ENCODE measurements around the gene MACIR. TPM values are rescaled to one million over a fixed set of nuclear protein-coding genes. Genes with fewer than 3 reads are reported as not detected.
"Not testable (repeated sequence)": the region's sequence is repeated elsewhere in the genome, so short reads cannot be mapped to it uniquely, and the experiment has no call there.

MACIR gene, protein sequence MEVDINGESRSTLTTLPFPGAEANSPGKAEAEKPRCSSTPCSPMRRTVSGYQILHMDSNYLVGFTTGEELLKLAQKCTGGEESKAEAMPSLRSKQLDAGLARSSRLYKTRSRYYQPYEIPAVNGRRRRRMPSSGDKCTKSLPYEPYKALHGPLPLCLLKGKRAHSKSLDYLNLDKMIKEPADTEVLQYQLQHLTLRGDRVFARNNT
- 1 to 10 TPM; 5.4 to 5.6 TPM for total RNA-seq

DNA sequence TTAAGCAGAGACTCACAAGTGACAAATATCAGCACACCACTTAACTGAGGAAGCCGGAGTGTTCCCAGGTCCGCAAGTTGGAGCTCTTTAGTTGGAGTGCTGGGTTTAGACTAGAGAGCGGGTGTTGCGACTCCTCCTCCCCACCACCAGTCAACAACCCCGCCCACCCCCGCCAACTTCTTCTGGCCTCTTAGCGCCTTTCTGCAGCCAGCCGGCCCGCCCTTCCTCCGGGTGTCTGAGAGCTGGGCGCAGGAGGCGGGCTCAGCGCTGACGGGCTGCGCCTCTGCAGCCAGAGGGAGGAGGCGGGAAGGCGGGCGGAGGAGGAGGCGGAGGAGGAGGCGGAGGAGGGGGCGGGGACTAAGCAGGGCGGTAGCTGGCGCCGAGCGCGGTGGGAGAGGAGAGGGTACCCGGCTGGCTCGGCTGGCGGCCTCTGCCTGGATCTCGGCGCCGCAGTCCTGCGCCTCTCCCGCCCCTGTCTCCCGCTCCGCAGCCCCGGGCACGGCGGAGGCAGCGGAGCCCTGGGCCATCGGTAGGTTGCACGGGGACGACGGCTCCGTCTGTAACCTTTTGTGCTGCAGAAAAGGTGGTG lies at the start of gene MACIR:
Gene MACIR, plus strand, starts transcription at position 396 of the 589 bp plus-strand sequence. CDS start 17,157 bp downstream, outside the sequence.
- H3K27ac Mint-ChIP-seq, result peak within 1 kb of the TSS; percentile 72
- ATAC-seq (ENCODE audit: low read depth) (peak; percentile 98), DNase-seq (peak; percentile 93)
- H3K36me3 Mint-ChIP-seq, result no peaks in the 10 kb centered on the region
- H3K4me3 Mint-ChIP-seq, result peak within 1 kb of the TSS; percentile 87
- H3K4me1 Mint-ChIP-seq, result peaks cover 14% of the 10 kb centered on the region
- H3K9me3 Mint-ChIP-seq, result no peaks in the 10 kb centered on the region
- peaks cover 40% of the 10 kb centered on the region for H3K27me3 Mint-ChIP-seq
- POLR2A ChIA-PET, result interaction anchor here (0.8 to 2.8 kb wide), 5 partner anchors 9 to 147 kb away, joined by 3 to 21 read pairs (median 4); partner anchors contain the start of genes GIN1 and PPIP5K2

DNA sequence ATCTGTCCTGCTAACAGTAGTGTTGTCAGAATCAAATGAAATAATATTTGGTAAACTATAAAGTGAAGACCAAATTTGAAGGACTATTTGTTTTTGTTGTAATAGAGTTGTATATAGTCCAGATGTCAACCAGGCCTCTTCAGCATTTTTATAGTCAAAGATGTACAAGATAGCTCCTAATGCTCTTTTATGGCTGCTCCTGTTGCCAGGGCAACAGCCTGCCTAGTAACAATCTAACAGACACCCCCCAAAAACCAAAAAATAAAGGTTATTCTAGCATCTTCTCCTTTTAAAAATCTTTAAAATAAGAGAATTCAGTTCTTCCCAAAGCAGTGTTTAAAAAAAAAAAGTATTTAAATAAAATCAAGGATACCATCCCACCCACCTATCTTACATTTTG lies 49.5 kb upstream of the MACIR start:
- no peak overlapping the region for H3K27ac Mint-ChIP-seq
- ATAC-seq (ENCODE audit: low read depth), result no peak
- H3K27me3 Mint-ChIP-seq, result no peaks in the 10 kb centered on the region
- H3K9me3 Mint-ChIP-seq, result peaks cover 1% of the 10 kb centered on the region
- peaks cover 24% of the 10 kb centered on the region for H3K4me1 Mint-ChIP-seq
- peaks cover 31% of the 10 kb centered on the region for H3K36me3 Mint-ChIP-seq
- no peak overlapping the region for H3K4me3 Mint-ChIP-seq
- no peak for DNase-seq
- POLR2A ChIA-PET, result interaction anchor here (0.6 kb wide), 1 partner anchor 213 kb away, joined by 3 read pairs; no protein-coding TSS in a partner anchor

DNA sequence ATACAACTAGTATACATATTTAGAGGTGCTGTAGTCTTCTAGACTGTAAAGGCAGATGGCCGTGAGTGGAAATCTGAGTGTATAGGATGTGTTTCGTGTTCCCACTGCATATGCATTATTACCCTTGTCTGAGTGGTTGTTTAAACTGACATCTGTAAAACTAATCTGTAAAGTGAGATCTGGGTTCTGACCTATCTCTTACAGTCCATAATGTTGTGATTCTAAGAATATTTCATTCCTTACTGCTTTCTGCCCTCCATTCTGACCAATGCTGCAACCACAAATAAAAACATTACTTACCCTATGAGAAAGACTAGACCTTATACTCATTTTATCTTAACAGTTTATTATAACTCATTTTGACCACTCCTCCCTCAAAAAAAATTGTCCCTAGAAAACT lies 47.6 kb upstream of the MACIR start:
- POLR2A ChIA-PET, result no interaction called here
- Mint-ChIP-seq H3K4me1 (peaks cover 27% of the 10 kb centered on the region), H3K36me3 (peaks cover 24% of the 10 kb centered on the region), H3K27ac (peak overlapping the region; percentile 31), H3K4me3 (no peak overlapping the region), H3K9me3 (no peaks in the 10 kb centered on the region), H3K27me3 (no peaks in the 10 kb centered on the region)
- DNase-seq, result no peak
- ATAC-seq (ENCODE audit: low read depth), result no peak

DNA sequence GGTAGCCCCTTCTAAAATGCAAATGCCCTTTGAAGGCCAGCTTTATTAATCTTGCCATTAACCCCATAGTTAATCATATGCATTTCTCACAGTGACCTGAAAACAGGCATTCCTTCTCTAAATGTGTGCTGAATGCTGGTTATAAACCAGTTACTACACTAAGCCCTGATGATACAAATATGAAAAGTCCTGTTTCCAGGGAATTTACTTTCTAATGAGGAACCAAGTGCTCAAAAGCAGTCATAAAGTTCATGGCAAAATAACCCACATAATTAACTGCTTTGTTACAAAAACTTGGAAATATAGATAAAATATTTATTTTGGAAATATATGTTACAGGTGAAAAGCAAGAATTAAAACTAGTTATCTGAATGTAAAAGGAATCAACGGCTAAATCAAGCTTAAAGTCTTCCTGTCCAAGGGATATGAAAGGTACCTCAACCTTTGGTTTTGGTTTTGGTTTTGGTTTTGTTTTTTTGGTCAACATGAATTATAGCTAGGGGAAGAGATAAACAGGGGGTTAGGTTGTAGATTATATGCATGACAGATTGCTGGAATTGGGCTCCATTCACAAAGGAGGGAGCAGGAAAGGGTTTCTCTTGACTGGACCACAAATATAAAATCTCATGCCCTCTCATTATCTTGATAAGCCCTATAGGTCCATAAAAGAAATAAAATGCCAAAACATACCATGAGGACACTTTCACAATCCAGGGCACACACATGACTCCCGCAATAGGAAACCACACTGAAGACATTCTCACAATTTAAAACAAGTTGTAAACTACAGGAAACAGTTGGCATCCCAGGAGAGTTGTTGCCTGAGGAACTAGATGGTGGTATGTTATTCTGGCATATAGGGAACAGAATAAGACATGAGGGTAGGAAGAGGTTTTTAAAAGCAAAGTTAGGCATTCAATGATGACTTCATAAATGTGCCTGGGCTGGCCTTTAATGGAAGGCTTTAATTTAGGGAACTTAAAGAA lies 46.7 kb upstream of the MACIR start:
- ATAC-seq (ENCODE audit: low read depth) (peak; percentile 82), DNase-seq (no peak)
- H3K27me3 Mint-ChIP-seq, result no peaks in the 10 kb centered on the region
- peaks cover 16% of the 10 kb centered on the region for H3K36me3 Mint-ChIP-seq
- POLR2A ChIA-PET, result interaction anchor here (0.9 to 1.0 kb wide), 2 partner anchors 24 to 92 kb away, joined by 3 to 4 read pairs; partner anchors contain the start of genes GIN1 and PPIP5K2
- H3K9me3 Mint-ChIP-seq, result no peaks in the 10 kb centered on the region
- H3K4me1 Mint-ChIP-seq, result peaks cover 28% of the 10 kb centered on the region
- H3K27ac Mint-ChIP-seq, result peak overlapping the region; percentile 70
- H3K4me3 Mint-ChIP-seq, result peak overlapping the region; percentile 54

DNA sequence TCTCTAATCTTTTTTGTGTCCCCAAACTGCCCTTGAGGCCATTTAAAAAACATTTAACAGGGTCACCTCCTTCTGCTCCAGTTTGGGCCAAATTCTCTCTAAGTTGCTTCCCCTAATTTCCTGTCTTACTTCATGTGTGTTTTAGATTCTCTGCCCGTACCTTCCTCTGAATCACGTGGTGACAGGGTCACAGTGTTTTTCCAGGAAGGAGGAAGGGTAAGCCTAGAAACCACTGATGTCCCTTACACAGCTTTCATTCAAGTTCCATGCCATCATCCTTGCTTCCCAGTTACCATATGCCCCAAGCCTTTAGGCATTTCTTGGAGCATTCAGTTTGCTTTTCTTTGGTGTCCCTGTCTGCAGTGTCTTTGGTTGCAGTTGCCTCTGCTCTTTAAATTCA lies 42.4 kb upstream of the MACIR start:
- Mint-ChIP-seq H3K27me3 (no peaks in the 10 kb centered on the region), H3K4me1 (peaks cover 21% of the 10 kb centered on the region), H3K4me3 (peak overlapping the region; percentile 56), H3K27ac (peak overlapping the region; percentile 81), H3K36me3 (peaks cover 11% of the 10 kb centered on the region), H3K9me3 (peaks cover 1% of the 10 kb centered on the region)
- DNase-seq (no peak), ATAC-seq (ENCODE audit: low read depth) (no peak)
- POLR2A ChIA-PET, result no interaction called here

DNA sequence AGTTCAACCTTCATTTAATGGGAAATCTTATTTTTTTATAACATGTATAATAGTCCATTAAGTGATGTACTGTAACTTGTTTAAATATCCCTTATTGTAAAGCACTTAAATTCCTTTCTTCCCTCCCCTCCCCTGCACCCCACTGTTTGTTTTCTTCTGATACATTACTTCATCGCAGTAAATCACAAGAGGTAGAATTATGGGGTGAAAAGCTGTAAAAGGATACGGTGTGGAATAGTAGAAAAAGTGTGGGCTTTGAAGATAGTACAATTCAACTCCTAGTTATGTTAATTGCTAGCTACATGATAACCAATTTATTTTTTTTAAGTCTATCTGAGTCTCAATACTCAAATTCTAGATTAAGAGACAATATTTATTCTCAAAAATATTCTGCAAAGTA lies 41.9 kb upstream of the MACIR start:
- Mint-ChIP-seq H3K27ac (no peak overlapping the region), H3K27me3 (no peaks in the 10 kb centered on the region), H3K4me1 (peaks cover 17% of the 10 kb centered on the region), H3K36me3 (peaks cover 11% of the 10 kb centered on the region), H3K4me3 (no peak overlapping the region), H3K9me3 (peaks cover 1% of the 10 kb centered on the region)
- POLR2A ChIA-PET, result no interaction called here
- DNase-seq, result no peak
- ATAC-seq (ENCODE audit: low read depth), result no peak

DNA sequence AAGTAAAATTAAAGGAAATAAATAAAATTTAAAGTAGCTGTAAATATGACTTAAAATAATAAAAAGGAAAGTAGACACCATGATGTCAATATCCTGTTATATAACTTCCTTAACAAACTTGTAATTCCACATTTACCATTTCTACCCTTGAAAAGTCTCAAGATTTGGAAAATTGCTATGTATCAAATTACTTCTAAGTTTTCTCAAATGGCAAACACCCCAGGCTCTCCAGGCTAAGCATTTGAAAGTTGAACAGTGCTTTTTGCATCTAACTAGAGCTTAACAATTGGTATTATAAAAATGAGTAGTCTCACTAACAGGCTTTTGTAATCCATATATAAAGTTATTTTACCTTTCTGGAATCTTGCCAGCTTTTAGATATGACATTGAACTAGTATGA lies 41.5 kb upstream of the MACIR start:
- DNase-seq (no peak), ATAC-seq (ENCODE audit: low read depth) (no peak)
- no peak overlapping the region for H3K27ac Mint-ChIP-seq
- H3K9me3 Mint-ChIP-seq, result peaks cover 1% of the 10 kb centered on the region
- POLR2A ChIA-PET, result no interaction called here
- H3K36me3 Mint-ChIP-seq, result peaks cover 10% of the 10 kb centered on the region
- peaks cover 2% of the 10 kb centered on the region for H3K27me3 Mint-ChIP-seq
- peaks cover 14% of the 10 kb centered on the region for H3K4me1 Mint-ChIP-seq
- H3K4me3 Mint-ChIP-seq, result no peak overlapping the region

DNA sequence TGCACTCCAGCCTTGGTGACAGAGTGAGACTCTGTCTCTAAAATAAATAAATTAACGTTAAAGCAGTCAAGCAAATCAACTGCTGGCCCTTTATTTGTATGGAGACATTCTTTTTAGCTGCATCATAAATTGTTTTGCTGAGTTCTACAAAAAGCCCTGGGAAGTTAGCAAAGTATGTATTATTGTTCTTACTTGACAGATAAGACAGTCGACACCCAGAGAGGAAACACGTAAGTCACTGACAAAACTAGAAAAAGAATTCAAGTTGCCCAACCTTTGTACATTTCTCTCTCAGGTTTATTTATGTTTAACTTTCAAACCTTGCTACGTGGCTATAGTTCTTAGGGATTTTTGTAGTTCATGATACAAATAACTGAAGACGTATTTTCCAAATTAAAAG lies 40.4 kb upstream of the MACIR start:
- H3K9me3 Mint-ChIP-seq, result peaks cover 1% of the 10 kb centered on the region
- no peak for DNase-seq
- H3K36me3 Mint-ChIP-seq, result peaks cover 7% of the 10 kb centered on the region
- H3K4me1 Mint-ChIP-seq, result peaks cover 10% of the 10 kb centered on the region
- peaks cover 5% of the 10 kb centered on the region for H3K27me3 Mint-ChIP-seq
- no peak overlapping the region for H3K4me3 Mint-ChIP-seq
- POLR2A ChIA-PET, result no interaction called here
- no peak overlapping the region for H3K27ac Mint-ChIP-seq
- no peak for ATAC-seq (ENCODE audit: low read depth)

DNA sequence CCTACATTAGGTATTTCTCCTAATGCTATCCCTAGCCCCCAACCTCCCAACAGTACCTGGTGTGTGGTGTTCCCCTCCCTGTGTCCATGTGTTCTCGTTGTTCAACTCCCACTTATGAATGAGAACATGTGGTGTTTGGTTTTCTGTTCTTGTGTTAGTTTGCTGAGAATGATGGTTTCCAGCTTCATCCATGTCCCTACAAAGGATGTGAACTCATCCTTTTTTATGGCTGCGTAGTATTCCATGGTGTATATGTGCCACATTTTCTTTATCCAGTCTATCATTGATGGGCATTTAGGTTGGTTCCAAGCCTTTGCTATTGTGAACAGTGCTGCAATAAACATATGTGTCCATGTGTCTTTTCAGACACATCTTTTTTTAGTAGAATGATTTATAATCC lies 39.5 kb upstream of the MACIR start:
- POLR2A ChIA-PET; H3K4me3 Mint-ChIP-seq; DNase-seq; H3K27ac Mint-ChIP-seq; H3K9me3 Mint-ChIP-seq; H3K36me3 Mint-ChIP-seq; H3K27me3 Mint-ChIP-seq; ATAC-seq (ENCODE audit: low read depth): not testable (repeated sequence)
- H3K4me1 Mint-ChIP-seq, result peaks cover 10% of the 10 kb centered on the region

DNA sequence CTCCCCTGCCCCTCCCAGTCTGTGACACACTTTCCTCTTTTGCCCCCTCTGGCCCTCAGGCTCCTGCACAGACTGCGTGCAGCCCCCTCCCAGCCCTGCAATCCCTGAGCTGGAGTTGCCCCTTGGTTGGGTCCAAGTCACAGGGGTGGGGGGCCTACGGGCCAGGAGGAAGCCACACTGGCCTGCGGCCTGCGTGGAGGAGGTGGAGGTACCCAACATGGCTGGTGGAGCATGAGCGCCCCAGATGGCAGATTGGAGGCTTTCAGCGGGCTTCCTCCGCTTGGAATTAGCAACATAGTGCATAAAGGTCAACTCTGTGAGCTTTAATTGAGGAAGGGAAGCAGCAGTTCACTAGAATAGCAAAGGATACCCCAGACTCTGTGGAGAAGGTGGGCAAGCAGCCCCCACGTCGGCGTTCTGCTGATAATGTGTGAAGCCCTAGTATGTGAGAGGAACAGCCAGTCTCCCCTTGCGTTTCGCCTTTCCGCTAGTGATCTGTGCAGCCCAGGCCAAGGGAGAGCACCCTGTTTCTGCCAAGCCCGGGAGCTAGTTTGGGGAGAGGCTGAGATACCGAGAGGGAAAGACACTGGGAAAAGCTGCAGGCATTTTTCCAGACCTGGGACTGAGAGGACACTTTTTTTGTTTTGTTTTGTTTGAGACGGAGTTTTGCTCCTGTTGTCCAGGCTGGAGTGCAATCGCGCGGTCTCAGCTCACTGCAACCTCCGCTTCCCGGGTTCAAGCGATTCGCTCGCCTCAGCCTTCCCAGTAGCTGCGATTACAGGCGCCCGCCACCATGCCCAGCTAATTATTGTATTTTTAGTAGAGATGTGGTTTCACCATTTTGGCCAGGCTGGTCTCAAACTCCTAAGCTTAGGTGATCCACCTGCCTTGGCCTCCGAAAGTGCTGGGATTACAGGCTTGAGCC lies 35.3 kb upstream of the MACIR start:
- no peak for ATAC-seq (ENCODE audit: low read depth)
- H3K4me3 Mint-ChIP-seq, result no peak overlapping the region
- peaks cover 30% of the 10 kb centered on the region for H3K27me3 Mint-ChIP-seq
- POLR2A ChIA-PET, result no interaction called here
- no peak overlapping the region for H3K27ac Mint-ChIP-seq
- H3K4me1 Mint-ChIP-seq, result peaks cover 4% of the 10 kb centered on the region
- no peak for DNase-seq
- peaks cover 1% of the 10 kb centered on the region for H3K9me3 Mint-ChIP-seq
- peaks cover 4% of the 10 kb centered on the region for H3K36me3 Mint-ChIP-seq

DNA sequence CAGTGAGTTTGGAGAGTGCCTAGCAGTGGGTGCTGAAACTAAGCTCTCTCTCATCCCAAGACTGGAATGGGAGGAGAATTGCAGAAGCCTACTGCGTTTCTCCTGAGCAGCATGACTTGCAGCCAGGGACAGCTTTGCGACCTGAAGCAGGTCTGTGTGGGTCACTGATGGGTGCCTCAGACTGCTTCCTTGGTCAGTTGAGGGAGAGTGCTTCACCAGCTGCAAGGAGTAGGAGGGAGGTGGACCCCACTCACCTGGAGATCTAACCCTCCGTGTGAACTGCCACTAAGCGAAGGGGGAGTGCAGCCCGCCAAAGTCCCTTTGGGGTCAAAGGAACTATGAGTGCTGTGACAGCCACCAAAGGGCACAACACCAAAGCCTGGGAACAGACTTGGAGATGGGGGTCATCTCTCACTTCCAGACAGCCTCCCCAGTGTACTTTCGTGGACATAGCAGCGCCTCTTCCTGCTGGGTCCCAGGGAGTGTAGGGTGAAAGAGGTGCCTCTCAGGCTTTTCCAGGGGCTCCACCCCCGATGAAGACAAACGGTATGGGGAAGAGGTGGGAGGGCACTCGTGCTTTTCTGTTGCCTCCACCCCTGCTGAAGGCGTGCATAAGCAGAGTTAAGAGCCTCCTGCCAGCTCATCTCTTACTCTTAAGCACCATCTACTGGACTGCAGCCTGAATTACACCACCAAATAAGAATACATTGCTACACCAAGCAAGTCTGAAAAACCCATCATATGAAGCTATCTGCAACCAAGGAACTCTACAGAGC lies 34.3 kb upstream of the MACIR start:
- peak overlapping the region; percentile 28 for H3K27ac Mint-ChIP-seq
- H3K4me3 Mint-ChIP-seq, result peak overlapping the region; percentile 49
- H3K4me1 Mint-ChIP-seq, result peaks cover 4% of the 10 kb centered on the region
- ATAC-seq (ENCODE audit: low read depth), result peak; percentile 98
- peaks cover 4% of the 10 kb centered on the region for H3K36me3 Mint-ChIP-seq
- DNase-seq, result peak; percentile 54
- peaks cover 39% of the 10 kb centered on the region for H3K27me3 Mint-ChIP-seq
- POLR2A ChIA-PET, result interaction anchor here (1.1 kb wide), 1 partner anchor 104 kb away, joined by 7 read pairs; the partner anchor contains the start of genes GIN1 and PPIP5K2
- peaks cover 1% of the 10 kb centered on the region for H3K9me3 Mint-ChIP-seq

DNA sequence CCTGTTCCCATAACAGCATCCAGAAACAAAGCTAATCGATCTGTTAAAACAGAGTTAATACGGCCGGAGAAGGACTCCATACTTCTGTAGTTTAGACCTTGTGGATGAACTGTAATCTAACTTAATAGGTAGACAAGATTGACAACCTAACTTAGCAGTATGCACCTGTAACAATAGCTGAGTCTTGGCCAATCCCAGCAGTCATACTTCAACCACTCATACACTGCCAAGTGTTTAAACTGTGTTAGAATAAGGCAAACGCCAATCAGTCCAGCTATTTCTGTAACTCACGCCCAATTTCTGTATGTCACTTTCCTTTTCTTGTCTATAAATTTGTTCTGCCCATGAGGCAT lies 33.7 kb upstream of the MACIR start:
- POLR2A ChIA-PET, result interaction anchor here (1.1 kb wide), 1 partner anchor 105 kb away, joined by 7 read pairs; the partner anchor contains the start of genes GIN1 and PPIP5K2
- Mint-ChIP-seq H3K4me3 (no peak overlapping the region), H3K27ac (no peak overlapping the region), H3K9me3 (no peaks in the 10 kb centered on the region), H3K4me1 (peaks cover 4% of the 10 kb centered on the region), H3K36me3 (peaks cover 1% of the 10 kb centered on the region), H3K27me3 (peaks cover 39% of the 10 kb centered on the region)
- no peak for DNase-seq
- no peak for ATAC-seq (ENCODE audit: low read depth)
